Activated naive CD8-positive, alpha-beta T cell (primary cell): ENCODE data around the gene TRMT1.

Experiments used
- H3K27ac Mint-ChIP-seq: one replicate; pipeline ENCODE4 v1.8.0; 2021; ENCODE audit warnings: mixed read lengths
- H3K27me3 Mint-ChIP-seq: one replicate; pipeline ENCODE4 v1.8.0; 2021; ENCODE audit warnings: mixed read lengths
- H3K36me3 Mint-ChIP-seq: one replicate; pipeline ENCODE4 v1.8.0; 2021; ENCODE audit warnings: mixed read lengths
- H3K4me1 Mint-ChIP-seq: one replicate; pipeline ENCODE4 v1.8.0; 2021; ENCODE audit warnings: low read depth, mixed read lengths
- H3K4me3 Mint-ChIP-seq: one replicate; pipeline ENCODE4 v1.8.0; 2021; ENCODE audit warnings: mild to moderate bottlenecking, mixed read lengths
- H3K9me3 Mint-ChIP-seq: one replicate; pipeline ENCODE4 v1.8.0; 2021; ENCODE audit warnings: low read depth, mixed read lengths

Gene TRMT1

GRCh38 chr19:13085666-13086065 is 30.9 kb downstream of the TRMT1 start:
- no peaks in the 10 kb centered on the region for H3K36me3 Mint-ChIP-seq
- no peaks in the 10 kb centered on the region for H3K4me1 Mint-ChIP-seq
- H3K27me3 Mint-ChIP-seq: no peaks in the 10 kb centered on the region
- no peaks in the 10 kb centered on the region for H3K9me3 Mint-ChIP-seq
- no peak overlapping the region for H3K27ac Mint-ChIP-seq
- H3K4me3 Mint-ChIP-seq: no peak overlapping the region

- Mint-ChIP-seq H3K4me3 (no peak overlapping the region), H3K27me3 (no peaks in the 10 kb centered on the region), H3K9me3 (no peaks in the 10 kb centered on the region), H3K27ac (no peak overlapping the region), H3K36me3 (no peaks in the 10 kb centered on the region), H3K4me1 (peaks cover 2% of the 10 kb centered on the region)
These were observed 32.9 kb downstream of the TRMT1 start for GRCh38 chr19:13083627-13084026.

- Mint-ChIP-seq H3K27ac (no peak overlapping the region), H3K4me1 (peaks cover 2% of the 10 kb centered on the region)
These were observed 33.5 kb downstream of the TRMT1 start for GRCh38 chr19:13083008-13083404.

GRCh38 chr19:13082192-13083007 is 34.1 kb downstream of the TRMT1 start:
- Mint-ChIP-seq H3K9me3 (no peaks in the 10 kb centered on the region), H3K27me3 (no peaks in the 10 kb centered on the region), H3K27ac (no peak overlapping the region), H3K4me1 (peaks cover 2% of the 10 kb centered on the region), H3K4me3 (no peak overlapping the region), H3K36me3 (no peaks in the 10 kb centered on the region)

More at GRCh38 chr19:13083008-13083404, 33.5 kb downstream of the TRMT1 start:
- H3K36me3 Mint-ChIP-seq: no peaks in the 10 kb centered on the region
- no peaks in the 10 kb centered on the region for H3K9me3 Mint-ChIP-seq
- H3K27me3 Mint-ChIP-seq: no peaks in the 10 kb centered on the region
- no peak overlapping the region for H3K4me3 Mint-ChIP-seq

GRCh38 chr19:13079542-13079986 is 37.0 kb downstream of the TRMT1 start:
- no peak overlapping the region for H3K27ac Mint-ChIP-seq
- no peak overlapping the region for H3K4me3 Mint-ChIP-seq
- H3K27me3 Mint-ChIP-seq: no peaks in the 10 kb centered on the region
- H3K9me3 Mint-ChIP-seq: no peaks in the 10 kb centered on the region
- peaks cover 2% of the 10 kb centered on the region for H3K36me3 Mint-ChIP-seq
- peaks cover 2% of the 10 kb centered on the region for H3K4me1 Mint-ChIP-seq

GRCh38 chr19:13078897-13079541 is 37.5 kb downstream of the TRMT1 start:
- no peak overlapping the region for H3K27ac Mint-ChIP-seq
- no peak overlapping the region for H3K4me3 Mint-ChIP-seq
- H3K9me3 Mint-ChIP-seq: no peaks in the 10 kb centered on the region
- peaks cover 2% of the 10 kb centered on the region for H3K36me3 Mint-ChIP-seq
- no peaks in the 10 kb centered on the region for H3K27me3 Mint-ChIP-seq
- H3K4me1 Mint-ChIP-seq: peaks cover 2% of the 10 kb centered on the region

GRCh38 chr19:13078381-13078780 is 38.2 kb downstream of the TRMT1 start:
- Mint-ChIP-seq H3K27me3 (no peaks in the 10 kb centered on the region), H3K27ac (no peak overlapping the region), H3K4me3 (no peak overlapping the region), H3K36me3 (peaks cover 2% of the 10 kb centered on the region), H3K9me3 (no peaks in the 10 kb centered on the region), H3K4me1 (peaks cover 2% of the 10 kb centered on the region)

GRCh38 chr19:13077240-13077639 is 39.3 kb downstream of the TRMT1 start:
- peaks cover 2% of the 10 kb centered on the region for H3K36me3 Mint-ChIP-seq
- no peak overlapping the region for H3K27ac Mint-ChIP-seq
- no peak overlapping the region for H3K4me3 Mint-ChIP-seq
- peaks cover 2% of the 10 kb centered on the region for H3K4me1 Mint-ChIP-seq
- H3K9me3 Mint-ChIP-seq: no peaks in the 10 kb centered on the region
- no peaks in the 10 kb centered on the region for H3K27me3 Mint-ChIP-seq

GRCh38 chr19:13076787-13077186 is 39.8 kb downstream of the TRMT1 start:
- H3K27me3 Mint-ChIP-seq: no peaks in the 10 kb centered on the region
- H3K4me3 Mint-ChIP-seq: no peak overlapping the region
- no peaks in the 10 kb centered on the region for H3K9me3 Mint-ChIP-seq
- H3K36me3 Mint-ChIP-seq: peaks cover 2% of the 10 kb centered on the region
- no peak overlapping the region for H3K27ac Mint-ChIP-seq
- H3K4me1 Mint-ChIP-seq: peaks cover 2% of the 10 kb centered on the region

GRCh38 chr19:13076320-13076719 is 40.2 kb downstream of the TRMT1 start:
- no peaks in the 10 kb centered on the region for H3K27me3 Mint-ChIP-seq
- no peak overlapping the region for H3K4me3 Mint-ChIP-seq
- H3K9me3 Mint-ChIP-seq: no peaks in the 10 kb centered on the region
- H3K36me3 Mint-ChIP-seq: peaks cover 2% of the 10 kb centered on the region
- peaks cover 2% of the 10 kb centered on the region for H3K4me1 Mint-ChIP-seq
- no peak overlapping the region for H3K27ac Mint-ChIP-seq

GRCh38 chr19:13074378-13074777 is 42.2 kb downstream of the TRMT1 start:
- peaks cover 2% of the 10 kb centered on the region for H3K4me1 Mint-ChIP-seq
- no peak overlapping the region for H3K4me3 Mint-ChIP-seq
- H3K9me3 Mint-ChIP-seq: no peaks in the 10 kb centered on the region
- no peaks in the 10 kb centered on the region for H3K27me3 Mint-ChIP-seq
- peaks cover 2% of the 10 kb centered on the region for H3K36me3 Mint-ChIP-seq
- H3K27ac Mint-ChIP-seq: no peak overlapping the region

- H3K4me3 Mint-ChIP-seq: no peak overlapping the region
- H3K4me1 Mint-ChIP-seq: no peaks in the 10 kb centered on the region
- H3K36me3 Mint-ChIP-seq: peaks cover 2% of the 10 kb centered on the region
- H3K9me3 Mint-ChIP-seq: no peaks in the 10 kb centered on the region
- no peaks in the 10 kb centered on the region for H3K27me3 Mint-ChIP-seq
- H3K27ac Mint-ChIP-seq: no peak overlapping the region
These were observed 43.3 kb downstream of the TRMT1 start for GRCh38 chr19:13073263-13073662.

GRCh38 chr19:13072188-13072908 is 44.2 kb downstream of the TRMT1 start:
- Mint-ChIP-seq H3K36me3 (peaks cover 2% of the 10 kb centered on the region), H3K9me3 (no peaks in the 10 kb centered on the region), H3K4me1 (no peaks in the 10 kb centered on the region), H3K27ac (no peak overlapping the region), H3K4me3 (no peak overlapping the region), H3K27me3 (no peaks in the 10 kb centered on the region)

- no peaks in the 10 kb centered on the region for H3K4me1 Mint-ChIP-seq
- peaks cover 2% of the 10 kb centered on the region for H3K36me3 Mint-ChIP-seq
- no peak overlapping the region for H3K4me3 Mint-ChIP-seq
- H3K27ac Mint-ChIP-seq: no peak overlapping the region
- H3K27me3 Mint-ChIP-seq: no peaks in the 10 kb centered on the region
- no peaks in the 10 kb centered on the region for H3K9me3 Mint-ChIP-seq
These were observed 44.9 kb downstream of the TRMT1 start for GRCh38 chr19:13071444-13072187.
